Progenitor cell of endocrine pancreas (in vitro differentiated cells): ENCODE data around the gene IYD. TPM values are rescaled to one million over a fixed set of nuclear protein-coding genes. Genes with fewer than 3 reads are reported as not detected.

Source experiments
- DNase-seq: peaks from one replicate; pipeline ENCODE4 v3.0.0; 2021; ENCODE audit warnings: low spot score; ENCODE audit not compliant: unreplicated experiment
- H3K27ac Mint-ChIP-seq: 2 replicates; pipeline ENCODE4 v1.8.0; 2021; ENCODE audit warnings: mild to moderate bottlenecking, moderate library complexity, mixed read lengths
- H3K27me3 Mint-ChIP-seq: 2 replicates; pipeline ENCODE4 v1.8.0; 2021; ENCODE audit warnings: mixed read lengths
- H3K36me3 Mint-ChIP-seq: 2 replicates; pipeline ENCODE4 v1.8.0; 2022; ENCODE audit warnings: mixed read lengths; ENCODE audit not compliant: insufficient read depth
- H3K4me1 Mint-ChIP-seq: 2 replicates; pipeline ENCODE4 v1.8.0; 2021; ENCODE audit warnings: low read depth, mixed read lengths
- H3K4me3 Mint-ChIP-seq: 2 replicates; pipeline ENCODE4 v1.8.0; 2021; ENCODE audit warnings: low read depth, mild to moderate bottlenecking, moderate library complexity, mixed read lengths
- H3K9me3 Mint-ChIP-seq: 2 replicates; pipeline ENCODE4 v1.8.0; 2021; ENCODE audit warnings: low read depth, mixed read lengths
- CTCF ChIP-seq: fragments of 200-600 bp; sonication (generic); IDR thresholded peaks from one replicate; pipeline ENCODE4 v1.5.0; 2021; ENCODE audit warnings: antibody characterized with exemption, mild to moderate bottlenecking; ENCODE audit not compliant: unreplicated experiment
- total RNA-seq: library from RNA; stranded (reverse); gene quantifications from 2 replicates; pipeline ENCODE4 v1.2.1, GENCODE V29; 2021

The IYD gene
- total RNA-seq, 1 donor from 2014 or later = 0.22 TPM

- peaks cover 2% of the 10 kb centered on the region for H3K4me1 Mint-ChIP-seq
- no peaks in the 10 kb centered on the region for H3K36me3 Mint-ChIP-seq
- no peak for TF ChIP-seq CTCF
- DNase-seq = no peak
- no peaks in the 10 kb centered on the region for H3K27me3 Mint-ChIP-seq
- H3K4me3 Mint-ChIP-seq = no peak overlapping the region
- H3K27ac Mint-ChIP-seq = no peak overlapping the region
- no peaks in the 10 kb centered on the region for H3K9me3 Mint-ChIP-seq
Observed at GRCh38 chr6:150427037-150427602, 58.3 kb downstream of the IYD start.

DNA sequence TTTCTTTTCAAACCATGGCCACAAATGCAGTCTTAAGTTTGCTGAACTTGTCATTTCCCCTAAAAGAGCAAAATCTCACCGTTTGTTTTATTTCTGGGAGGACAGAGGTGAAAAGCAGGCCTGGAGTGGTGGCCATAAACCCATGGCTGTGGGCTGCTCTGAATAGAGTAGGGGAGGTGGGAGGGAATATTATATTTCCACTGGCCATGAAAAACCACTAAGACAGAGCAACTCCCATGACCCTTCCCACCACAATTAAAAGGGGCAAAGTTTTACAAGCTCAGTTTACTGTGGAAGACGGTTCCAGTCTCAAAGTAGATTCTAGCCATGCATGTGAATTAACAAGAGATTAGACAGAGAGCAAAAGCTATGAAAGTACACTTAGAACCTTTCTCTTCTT lies 59.0 kb downstream of the IYD start:
- DNase-seq = no peak
- peaks cover 1% of the 10 kb centered on the region for H3K27me3 Mint-ChIP-seq
- no peak for TF ChIP-seq CTCF
- no peak overlapping the region for H3K4me3 Mint-ChIP-seq
- peaks cover 2% of the 10 kb centered on the region for H3K4me1 Mint-ChIP-seq
- H3K36me3 Mint-ChIP-seq = no peaks in the 10 kb centered on the region
- H3K9me3 Mint-ChIP-seq = no peaks in the 10 kb centered on the region
- no peak overlapping the region for H3K27ac Mint-ChIP-seq

DNA sequence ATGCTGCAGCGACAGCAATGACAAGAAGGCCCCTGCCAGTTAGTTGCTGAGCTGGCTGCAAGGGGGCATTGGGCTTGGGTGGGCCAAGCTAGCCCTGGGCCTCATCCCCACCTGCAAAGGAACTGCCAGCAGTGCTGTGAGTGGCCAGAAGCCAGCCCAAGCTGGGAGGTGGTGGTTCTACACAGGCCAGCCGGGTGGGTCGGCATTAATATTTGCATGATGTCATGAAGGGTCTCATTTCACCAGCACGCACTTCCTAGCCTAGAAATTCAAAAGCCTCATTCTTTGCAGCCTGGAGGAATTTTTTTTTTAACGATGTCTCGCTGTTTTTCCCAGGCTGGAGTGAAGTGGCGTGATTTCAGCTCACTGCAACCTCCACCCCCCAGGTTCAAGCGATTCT lies 62.0 kb downstream of the IYD start:
- no peak overlapping the region for H3K4me3 Mint-ChIP-seq
- H3K4me1 Mint-ChIP-seq = peaks cover 2% of the 10 kb centered on the region
- peaks cover 6% of the 10 kb centered on the region for H3K27me3 Mint-ChIP-seq

GRCh38 chr6:150435360-150435759 lies 66.5 kb downstream of the IYD start:
- Mint-ChIP-seq H3K27ac (no peak overlapping the region), H3K9me3 (peaks cover 12% of the 10 kb centered on the region), H3K4me1 (no peaks in the 10 kb centered on the region), H3K27me3 (peaks cover 6% of the 10 kb centered on the region), H3K4me3 (no peak overlapping the region), H3K36me3 (no peaks in the 10 kb centered on the region)
- TF ChIP-seq CTCF = no peak
- DNase-seq = no peak

More for the DNA sequence above, 62.0 kb downstream of the IYD start:
- Mint-ChIP-seq H3K36me3 (no peaks in the 10 kb centered on the region), H3K27ac (no peak overlapping the region), H3K9me3 (no peaks in the 10 kb centered on the region)
- no peak for TF ChIP-seq CTCF
- no peak for DNase-seq

- H3K36me3 Mint-ChIP-seq = no peaks in the 10 kb centered on the region
- DNase-seq = no peak
- H3K4me3 Mint-ChIP-seq = no peak overlapping the region
- H3K27me3 Mint-ChIP-seq = peaks cover 9% of the 10 kb centered on the region
- TF ChIP-seq CTCF = no peak
- peaks cover 15% of the 10 kb centered on the region for H3K9me3 Mint-ChIP-seq
- no peak overlapping the region for H3K27ac Mint-ChIP-seq
- H3K4me1 Mint-ChIP-seq = no peaks in the 10 kb centered on the region
Observed at GRCh38 chr6:150435832-150436231, 67.0 kb downstream of the IYD start.
